T47D (cell line): ENCODE measurements around the gene HCFC1.

Source experiments
- DNase-seq, 2 experiments: peaks; one replicate each; pipeline versions ENCODE4 v3.0.0 to v3.0.0-alpha.2; 2011 to 2012; ENCODE audit warnings: low read depth in 1 of 2, low spot score in 1 of 2
- JUND ChIP-seq: IDR thresholded peaks from 2 replicates; pipeline ENCODE4 v1.6.1; 2012; ENCODE audit warnings: low read depth
- in situ Hi-C: cut with HindIII; loops from 2 replicates; pipeline ENCODE4 v1.10.0; 2016; ENCODE audit warnings: low sequenced_read_pairs, low pct_unique_long_range_greater_than_20kb

HCFC1 gene

GRCh38 chrX:153968255-153968654, 3.4 kb downstream of the HCFC1 start:
- no peak for DNase-seq
- in situ Hi-C loops: no loop called here
- no peak for TF ChIP-seq JUND

GRCh38 chrX:153967536-153968224, 3.9 kb downstream of the HCFC1 start:
- in situ Hi-C loops: no loop called here
- no peak for DNase-seq

GRCh38 chrX:153966841-153967535, 4.6 kb downstream of the HCFC1 start:
- TF ChIP-seq JUND: no peak
- no peak for DNase-seq
- in situ Hi-C loops: no loop called here

More at GRCh38 chrX:153967536-153968224, 3.9 kb downstream of the HCFC1 start:
- TF ChIP-seq JUND: no peak

DNA sequence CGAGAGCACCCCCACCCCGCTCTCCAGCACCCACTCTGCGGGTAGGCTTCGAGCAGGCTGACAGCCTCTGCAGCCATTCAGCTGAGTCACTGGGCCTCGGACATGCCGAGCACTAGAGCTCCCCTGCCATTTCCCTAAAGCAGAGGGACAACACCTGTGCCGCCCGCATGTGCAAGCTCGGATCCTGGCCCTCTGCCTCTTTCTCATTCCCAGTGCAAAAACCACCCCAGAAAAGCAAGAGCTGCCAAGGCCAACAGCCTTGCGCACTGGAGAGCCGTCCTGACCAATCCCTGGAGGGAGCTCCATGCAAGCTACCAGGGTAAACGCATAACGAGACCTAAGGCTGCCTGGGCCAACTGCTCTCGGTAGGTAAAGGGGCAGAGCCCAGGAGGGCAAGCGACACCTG, 5.3 kb downstream of the HCFC1 start:
- in situ Hi-C loops: no loop called here

DNA sequence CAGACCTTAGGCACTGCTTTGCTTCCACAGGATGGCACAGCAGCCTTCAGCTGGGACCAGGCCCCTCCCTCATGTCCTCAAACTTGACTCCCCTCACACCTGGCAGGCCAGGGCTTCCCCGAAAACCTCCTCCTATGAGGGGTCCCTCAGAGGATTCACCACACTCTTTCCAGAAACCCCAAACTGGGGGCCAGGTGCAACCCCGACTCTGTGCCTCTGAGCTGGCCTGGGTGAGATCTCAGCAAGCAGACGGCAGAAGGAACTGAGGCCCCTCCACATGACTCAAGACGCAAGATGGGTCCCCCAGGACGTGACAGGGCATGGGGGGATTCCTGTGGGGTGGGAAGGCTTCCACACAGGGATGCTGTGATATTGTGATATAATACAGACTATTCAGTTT, 6.2 kb downstream of the HCFC1 start:
- DNase-seq: no peak

More for the DNA sequence above, 5.3 kb downstream of the HCFC1 start:
- TF ChIP-seq JUND: no peak
- DNase-seq: no peak

GRCh38 chrX:153964105-153964504, 7.5 kb downstream of the HCFC1 start:
- in situ Hi-C loops: no loop called here
- DNase-seq: no peak
- TF ChIP-seq JUND: no peak

More for the DNA sequence above, 6.2 kb downstream of the HCFC1 start:
- no peak for TF ChIP-seq JUND
- in situ Hi-C loops: no loop called here

DNA sequence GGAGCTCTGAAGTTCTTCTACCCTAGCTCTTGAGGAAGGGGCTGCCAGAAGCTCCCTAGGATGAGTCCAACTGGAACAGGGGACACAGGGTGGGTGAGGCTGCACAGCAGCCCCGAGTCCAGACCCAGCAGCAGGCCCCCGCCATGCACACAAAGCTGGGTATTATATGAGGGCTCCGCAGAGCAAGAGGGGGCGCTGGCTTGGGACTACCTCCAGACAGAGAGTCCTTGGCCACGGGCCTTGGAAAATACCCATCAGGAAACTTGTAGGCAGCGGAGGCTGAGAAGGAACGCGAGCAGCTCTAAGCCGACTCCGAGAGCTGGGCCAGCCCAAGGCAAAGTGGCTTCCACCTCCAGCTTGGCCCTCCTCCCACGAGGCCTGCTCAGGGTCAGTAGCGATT, 8.1 kb downstream of the HCFC1 start:
- DNase-seq: no peak
- in situ Hi-C loops: no loop called here
- no peak for TF ChIP-seq JUND

- no peak for DNase-seq
- in situ Hi-C loops: no loop called here
- TF ChIP-seq JUND: no peak
These were observed 10.3 kb downstream of the HCFC1 start for GRCh38 chrX:153961292-153961691.

GRCh38 chrX:153960786-153961185, 10.8 kb downstream of the HCFC1 start:
- in situ Hi-C loops: no loop called here
- DNase-seq: no peak
- no peak for TF ChIP-seq JUND

- in situ Hi-C loops: no loop called here
- TF ChIP-seq JUND: no peak
- DNase-seq: no peak
These were observed 11.5 kb downstream of the HCFC1 start for GRCh38 chrX:153960077-153960476.

DNA sequence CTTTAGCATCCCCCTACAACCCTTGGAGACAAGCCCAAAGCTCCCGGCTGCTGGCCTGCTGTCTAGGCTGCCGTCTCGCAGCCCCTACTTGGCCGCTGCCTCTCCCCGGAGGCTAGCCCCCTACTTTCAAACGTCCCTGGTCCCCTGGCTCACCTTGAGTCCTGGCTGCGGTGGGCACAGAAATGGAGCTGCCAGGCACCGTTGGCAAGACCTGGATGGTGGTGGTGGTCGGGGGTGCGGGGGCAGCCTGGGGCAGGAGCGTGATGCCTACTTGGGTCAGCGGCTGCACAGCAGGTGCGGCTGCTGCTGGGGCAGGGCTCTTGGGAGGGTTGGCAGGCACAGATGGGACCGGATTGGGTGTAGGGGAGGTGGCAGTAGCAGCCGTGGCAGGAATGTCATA, 12.0 kb downstream of the HCFC1 start:
- in situ Hi-C loops: no loop called here
- no peak for DNase-seq
- no peak for TF ChIP-seq JUND

DNA sequence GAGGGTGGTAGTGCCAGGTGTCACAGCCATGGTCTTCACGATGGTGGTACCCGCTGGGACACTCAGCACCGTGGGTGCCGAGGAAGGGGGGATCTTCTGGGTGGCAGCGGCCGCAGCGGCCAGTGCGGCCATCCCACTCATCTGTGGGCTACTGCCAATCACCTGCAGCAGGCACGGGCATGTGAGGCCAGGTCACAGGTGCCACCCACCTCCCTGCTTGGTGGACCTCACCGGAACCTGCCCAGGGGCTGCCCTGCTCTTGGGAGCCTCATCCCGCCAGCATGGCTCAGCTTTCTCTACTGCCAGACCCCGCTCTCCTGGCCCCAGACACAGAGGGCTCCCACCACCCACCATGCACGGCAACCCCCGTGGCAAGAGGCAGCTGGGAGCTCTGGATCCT, 13.0 kb downstream of the HCFC1 start:
- no peak for TF ChIP-seq JUND
- in situ Hi-C loops: no loop called here
- no peak for DNase-seq

DNA sequence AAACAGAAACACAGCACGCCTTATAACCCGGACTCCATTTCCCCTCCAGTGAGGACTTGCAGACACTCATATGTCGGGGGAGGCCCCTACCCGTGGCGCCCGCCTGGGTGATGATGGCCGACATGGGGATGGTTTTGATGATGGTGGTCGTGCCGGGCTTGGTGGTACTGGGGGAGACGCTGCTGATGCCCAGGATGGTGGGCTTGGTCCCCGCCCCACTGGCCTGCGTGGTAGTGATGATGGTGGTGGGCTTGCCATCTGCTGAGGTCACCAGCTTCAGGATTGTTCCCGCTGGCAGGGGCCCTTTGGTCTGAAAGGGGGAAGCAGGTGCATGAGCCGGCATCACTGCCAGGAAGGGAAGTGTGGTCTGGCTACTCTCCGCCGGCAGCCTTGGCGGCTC, 14.4 kb downstream of the HCFC1 start:
- in situ Hi-C loops: no loop called here
- no peak for TF ChIP-seq JUND
- DNase-seq: no peak
